ENCODE measurements around the gene ZNF19. TPM values are rescaled to one million over a fixed set of nuclear protein-coding genes. Genes with fewer than 3 reads are reported as not detected.

Gene ZNF19
- total and polyA plus RNA-seq, 2 donors (not counting 3 experiments of a cell fraction or from before 2014, with no cell fraction given), result 0.98 to 2.6 TPM

- Histone ChIP-seq H3K36me3 (ENCODE audit: control insufficient read depth in 2 of 2, extremely low read depth in 1 of 2, insufficient read depth in 2 of 2, low read length in 2 of 2) (no peaks in the 10 kb centered on the region), H3K4me3 (replicated peaks in 1 of 3; ENCODE audit: insufficient read depth in 1 of 3, low read depth in 1 of 3, low read length in 3 of 3) (no peak overlapping the region), H4K20me1 (replicated peaks; ENCODE audit: control insufficient read depth, extremely low read depth, insufficient read depth, low read length) (no peaks in the 10 kb centered on the region), H3K9ac (replicated peaks; ENCODE audit: extremely low read depth, insufficient read depth, low read length) (no peak overlapping the region), H3K27me3 (ENCODE audit: control insufficient read depth in 2 of 2, insufficient read depth in 2 of 2, low read length in 2 of 2) (no peaks in the 10 kb centered on the region), H3K27ac (ENCODE audit: insufficient read depth, low read depth, low read length) (no peak overlapping the region), H3K9me1 (replicated peaks; ENCODE audit: control insufficient read depth, extremely low read depth, insufficient read depth, low read length) (no peaks in the 10 kb centered on the region), H3K4me2 (ENCODE audit: insufficient read depth, low read length) (no peak overlapping the region), H3K9me3 (replicated peaks; ENCODE audit: control insufficient read depth, insufficient read depth, low read length) (no peaks in the 10 kb centered on the region), H3K4me1 (ENCODE audit: control insufficient read depth, extremely low read depth, insufficient read depth, low read length) (peaks cover 9% of the 10 kb centered on the region), H2AFZ (ENCODE audit: low read depth, low read length) (no peak overlapping the region), H3K79me2 (ENCODE audit: control insufficient read depth, insufficient read depth, low read length) (peaks cover 4% of the 10 kb centered on the region)
- DNase-seq (ENCODE audit: low read depth, low spot score) (no peak), FAIRE-seq (no peak)
- TF ChIP-seq MYC (IDR thresholded peaks at IDR 0.05; ENCODE audit: low read depth, low read length) (no peak), JUN (IDR thresholded peaks at IDR 0.05; ENCODE audit: borderline replicate concordance, insufficient read depth, insufficient read length, low read depth) (no peak), POLR2A (IDR thresholded peaks at IDR 0.05; ENCODE audit: low read depth, low read length) (no peak), POLR2AphosphoS5 (IDR thresholded peaks at IDR 0.05; ENCODE audit: insufficient read depth, low read depth, low read length) (no peak), MAX (IDR thresholded peaks at IDR 0.05; ENCODE audit: insufficient read depth, insufficient read length) (no peak), FOS (IDR thresholded peaks at IDR 0.05; ENCODE audit: borderline replicate concordance, insufficient read depth, low read length) (no peak), GATA2 (IDR thresholded peaks at IDR 0.05; ENCODE audit: insufficient read depth, insufficient read length, low read depth, low read length) (no peak), EZH2 (IDR thresholded peaks at IDR 0.05; ENCODE audit: borderline replicate concordance, low read depth, low read length, severe bottlenecking) (no peak)
- TF ChIP-seq, protein P1, sequence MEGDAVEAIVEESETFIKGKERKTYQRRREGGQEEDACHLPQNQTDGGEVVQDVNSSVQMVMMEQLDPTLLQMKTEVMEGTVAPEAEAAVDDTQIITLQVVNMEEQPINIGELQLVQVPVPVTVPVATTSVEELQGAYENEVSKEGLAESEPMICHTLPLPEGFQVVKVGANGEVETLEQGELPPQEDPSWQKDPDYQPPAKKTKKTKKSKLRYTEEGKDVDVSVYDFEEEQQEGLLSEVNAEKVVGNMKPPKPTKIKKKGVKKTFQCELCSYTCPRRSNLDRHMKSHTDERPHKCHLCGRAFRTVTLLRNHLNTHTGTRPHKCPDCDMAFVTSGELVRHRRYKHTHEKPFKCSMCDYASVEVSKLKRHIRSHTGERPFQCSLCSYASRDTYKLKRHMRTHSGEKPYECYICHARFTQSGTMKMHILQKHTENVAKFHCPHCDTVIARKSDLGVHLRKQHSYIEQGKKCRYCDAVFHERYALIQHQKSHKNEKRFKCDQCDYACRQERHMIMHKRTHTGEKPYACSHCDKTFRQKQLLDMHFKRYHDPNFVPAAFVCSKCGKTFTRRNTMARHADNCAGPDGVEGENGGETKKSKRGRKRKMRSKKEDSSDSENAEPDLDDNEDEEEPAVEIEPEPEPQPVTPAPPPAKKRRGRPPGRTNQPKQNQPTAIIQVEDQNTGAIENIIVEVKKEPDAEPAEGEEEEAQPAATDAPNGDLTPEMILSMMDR (IDR thresholded peaks at IDR 0.05; ENCODE audit: extremely low read depth in 1 of 2, insufficient read depth in 1 of 2, low read depth in 1 of 2, low read length in 2 of 2), result no peak
- no TSS peak for BruUV-seq (replicated peaks)
- intact Hi-C loops (cut with micrococcal nuclease), result no loop called here
- POLR2A ChIA-PET, result no interaction called here
- CTCF ChIA-PET, result interaction anchor here (1.0 to 1.5 kb wide), 2 partner anchors 23 to 37 kb away, joined by 3 to 4 read pairs; no protein-coding TSS in a partner anchor
- dilution Hi-C loops (cut with MboI; ENCODE audit: extremely low pct_ligation_motif_present, low sequenced_read_pairs), result no loop called here
Observed at GRCh38 chr16:71456801-71457200, 32.3 kb downstream of the ZNF19 start.

Measured in endothelial cell of umbilical vein (primary cell).